GM21825 (cell line): Measurements from ENCODE around the gene ABCC12.
"Not testable (repeated sequence)": the region's sequence is repeated elsewhere in the genome, so short reads cannot be mapped to it uniquely, and the experiment has no call there.

ENCODE experiments used
- ATAC-seq: cut with Tn5 transposase; IDR thresholded peaks from one replicate; pipeline ENCODE4 v1.9.1; 2021; ENCODE audit warnings: mild to moderate bottlenecking, moderate library complexity; ENCODE audit not compliant: unreplicated experiment

ABCC12 gene

DNA sequence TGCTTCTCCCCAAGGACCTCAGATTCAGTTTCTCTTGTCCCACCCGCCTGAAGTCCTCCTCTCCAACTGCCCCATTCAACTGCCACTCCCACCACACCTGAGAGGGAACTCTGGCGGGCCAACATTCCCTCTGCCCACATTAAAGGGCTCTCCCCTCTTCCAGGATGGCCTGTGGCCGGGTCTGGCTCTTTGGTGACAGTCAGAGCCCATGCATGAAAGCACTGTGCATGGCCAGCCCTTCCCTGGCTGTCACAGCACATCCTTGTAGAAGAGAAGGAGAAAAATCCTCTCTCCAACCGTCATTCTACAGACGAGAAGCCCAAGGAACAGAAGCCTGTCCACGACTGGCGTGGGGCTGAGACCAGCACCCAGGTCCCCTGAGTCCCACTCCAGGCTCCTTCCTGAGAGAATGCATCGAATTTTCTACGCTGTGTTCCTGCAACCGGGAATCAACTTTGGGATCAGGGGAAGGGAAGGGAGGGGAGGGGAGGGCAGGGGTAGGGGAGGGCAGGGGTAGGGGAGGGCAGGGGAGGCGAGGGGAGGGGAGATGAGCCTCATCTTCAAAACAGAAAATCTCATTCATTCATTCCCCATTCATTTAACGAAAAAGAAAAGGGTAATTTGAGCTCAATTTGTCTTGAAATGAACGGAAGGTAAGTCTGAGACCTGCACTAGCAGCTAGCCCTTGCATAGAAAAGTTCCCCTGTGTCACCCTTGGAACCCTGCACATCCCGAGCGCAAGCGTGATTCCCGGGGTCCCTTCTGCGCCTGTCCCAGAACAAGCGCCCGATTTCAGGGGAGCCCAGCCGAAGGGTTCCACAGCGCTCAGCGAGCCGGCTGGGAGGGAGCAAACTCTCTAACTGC is at the start of gene ABCC12:
ABCC12 (minus strand) TSS at position 68 of the 864 bp plus-strand sequence. CDS start 9,569 bp downstream, outside the sequence.
- no peak for ATAC-seq

DNA sequence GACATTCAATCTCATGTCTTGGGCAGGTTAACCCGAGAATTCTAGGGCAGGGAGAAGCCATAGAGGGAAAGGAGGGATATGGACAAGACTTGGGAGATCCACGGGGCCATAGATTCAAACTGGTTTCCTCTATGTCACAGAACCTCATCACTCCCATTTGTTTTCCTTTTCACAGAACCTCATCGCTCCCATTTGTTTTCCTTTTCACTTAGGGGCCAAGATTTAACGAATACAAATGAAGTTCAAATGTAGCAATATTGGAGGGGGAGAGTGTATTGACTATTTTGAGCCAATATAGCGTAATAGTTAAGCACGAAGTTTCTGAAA is 49.0 kb upstream of the ABCC12 start:
- no peak for ATAC-seq

DNA sequence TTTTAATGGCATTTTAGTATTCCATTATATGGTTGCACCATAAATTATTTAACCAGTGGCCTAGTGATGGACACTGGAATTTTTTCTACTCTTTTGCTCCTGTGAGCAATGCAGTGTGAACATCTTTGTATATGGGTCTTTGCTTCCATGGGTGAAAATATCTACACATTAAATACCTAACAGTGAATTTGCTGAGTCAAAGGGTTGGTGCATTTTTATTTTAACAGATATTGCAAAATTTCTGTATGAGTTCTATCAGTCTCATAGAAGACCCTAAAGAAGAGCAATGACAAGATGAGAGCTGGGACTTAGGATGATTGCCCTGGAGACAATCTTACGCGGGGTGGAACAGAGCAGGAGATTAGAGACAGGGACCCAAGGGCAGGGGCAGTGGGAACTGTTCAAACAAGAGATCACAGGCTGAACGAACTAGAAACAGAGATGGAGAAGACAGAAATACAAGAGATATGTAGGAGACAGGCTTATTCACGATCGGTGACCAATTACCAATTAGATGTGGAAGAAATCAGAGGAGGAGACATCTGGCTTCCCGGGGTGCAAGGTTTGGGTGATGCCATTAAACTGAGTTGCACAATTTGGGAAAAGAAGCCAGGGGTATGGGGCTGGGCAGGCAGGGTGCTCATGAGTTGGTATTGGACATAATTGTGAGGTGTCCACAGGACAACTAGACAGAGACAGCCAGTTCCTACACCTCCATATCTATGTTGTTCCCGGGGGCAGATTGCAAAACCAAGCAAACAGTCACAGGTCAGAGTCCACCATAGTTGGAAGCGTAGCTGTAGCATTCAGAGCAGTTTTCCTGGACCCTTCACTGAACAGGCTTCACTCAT is 48.4 kb upstream of the ABCC12 start:
- no peak for ATAC-seq

DNA sequence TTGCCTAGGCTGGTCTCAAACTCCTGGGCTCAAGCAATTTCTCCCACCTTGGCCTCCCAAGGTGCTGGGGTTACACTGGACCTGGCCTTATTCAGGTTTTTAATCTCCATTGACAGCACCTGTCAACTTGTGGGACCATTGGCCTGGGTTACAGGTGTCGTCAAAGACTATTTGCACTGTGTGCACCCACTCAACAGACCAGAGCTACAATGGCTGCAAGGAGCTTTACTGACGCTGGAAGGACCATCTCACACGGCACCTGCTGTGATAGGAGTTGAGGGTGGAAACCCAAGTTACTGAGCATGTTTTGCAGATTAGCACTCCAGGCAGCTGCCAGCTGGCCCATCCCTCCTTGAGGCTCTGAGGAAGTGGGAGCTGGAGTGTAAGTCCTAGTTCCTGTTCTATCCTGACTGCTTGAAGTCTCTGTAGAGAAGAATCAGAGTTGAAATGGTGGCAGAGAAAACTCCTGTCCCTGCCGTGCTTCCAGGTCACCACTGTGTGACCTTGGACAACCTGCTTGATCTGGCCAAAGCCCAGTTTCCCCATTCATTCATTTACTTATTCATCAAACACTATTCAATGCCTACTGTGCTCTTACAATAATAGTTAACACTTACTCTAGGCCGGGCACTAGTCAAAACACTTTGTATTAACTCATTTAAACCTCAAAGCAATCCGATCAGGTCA is 45.9 kb upstream of the ABCC12 start:
- no peak for ATAC-seq

DNA sequence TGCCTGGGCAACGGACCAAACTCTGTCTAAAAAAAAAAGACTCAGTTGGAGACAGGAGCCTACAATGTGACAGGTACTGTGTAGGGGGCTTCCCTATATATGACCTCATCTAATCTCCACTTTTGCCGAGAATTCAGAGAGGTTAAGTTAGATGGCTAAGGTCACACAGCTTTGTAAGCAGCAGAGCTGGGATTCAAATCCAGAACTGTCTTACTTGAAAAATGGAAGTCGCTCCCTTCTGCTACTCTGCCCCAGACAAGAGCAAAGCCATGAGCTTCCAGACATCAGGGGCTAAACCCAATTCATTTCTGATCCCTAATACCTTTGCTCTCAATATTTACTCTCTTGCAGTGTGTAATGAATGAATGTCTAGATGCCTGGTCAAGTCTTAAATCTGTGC is 41.5 kb upstream of the ABCC12 start:
- ATAC-seq: no peak

DNA sequence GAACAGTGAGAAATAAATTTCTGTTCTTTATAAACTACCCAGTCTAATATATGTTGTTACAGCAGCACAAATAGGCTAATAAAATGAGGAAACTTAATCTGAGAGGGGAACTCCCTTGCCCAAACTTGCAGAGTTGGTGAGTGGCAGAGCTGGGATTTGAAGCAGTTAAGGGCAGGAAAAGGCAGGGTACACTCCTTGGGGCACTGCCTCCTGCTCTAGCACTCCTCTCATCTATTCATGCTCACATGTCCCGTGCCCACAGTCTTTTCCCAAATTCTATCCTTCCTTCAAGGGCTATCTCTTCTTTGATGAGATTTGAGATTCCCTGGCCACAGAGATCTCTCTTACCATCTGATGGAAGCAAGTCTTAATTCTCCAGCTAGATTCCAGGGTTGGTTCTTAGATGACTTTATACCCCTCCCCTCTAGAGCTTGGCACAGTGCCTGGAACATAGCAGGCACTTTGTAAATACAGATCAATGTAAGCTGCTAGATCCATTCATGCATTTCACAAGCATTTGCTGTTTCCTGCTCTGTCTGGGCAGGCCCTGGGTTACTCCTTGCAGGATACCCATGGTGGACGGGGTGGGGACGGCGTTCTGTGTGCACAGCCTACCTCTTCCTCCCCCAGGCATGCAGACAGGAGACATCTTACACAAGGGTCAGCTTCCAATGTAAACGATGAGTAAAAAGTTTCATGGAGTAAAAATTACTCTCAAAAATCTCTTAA is 39.2 kb upstream of the ABCC12 start:
- ATAC-seq: no peak

DNA sequence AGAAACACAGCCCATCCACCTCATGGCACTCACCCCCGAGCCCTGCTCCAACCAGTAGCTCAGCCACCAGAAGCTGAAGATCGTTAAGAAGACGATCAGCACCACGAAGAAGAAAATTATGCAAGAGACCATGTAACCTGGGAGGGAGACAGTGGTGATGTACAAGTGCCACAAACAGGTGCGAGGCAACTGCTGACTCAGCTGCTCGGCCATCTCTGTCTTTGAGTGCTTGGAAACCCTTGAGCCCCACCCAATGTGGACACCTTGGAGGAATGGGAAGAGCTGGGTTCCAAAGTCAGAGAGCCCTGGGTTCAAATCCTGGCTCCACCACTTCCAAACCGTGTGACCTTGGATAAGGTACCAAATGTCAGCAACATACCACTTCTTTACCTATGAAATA is 38.1 kb upstream of the ABCC12 start:
- ATAC-seq: no peak

DNA sequence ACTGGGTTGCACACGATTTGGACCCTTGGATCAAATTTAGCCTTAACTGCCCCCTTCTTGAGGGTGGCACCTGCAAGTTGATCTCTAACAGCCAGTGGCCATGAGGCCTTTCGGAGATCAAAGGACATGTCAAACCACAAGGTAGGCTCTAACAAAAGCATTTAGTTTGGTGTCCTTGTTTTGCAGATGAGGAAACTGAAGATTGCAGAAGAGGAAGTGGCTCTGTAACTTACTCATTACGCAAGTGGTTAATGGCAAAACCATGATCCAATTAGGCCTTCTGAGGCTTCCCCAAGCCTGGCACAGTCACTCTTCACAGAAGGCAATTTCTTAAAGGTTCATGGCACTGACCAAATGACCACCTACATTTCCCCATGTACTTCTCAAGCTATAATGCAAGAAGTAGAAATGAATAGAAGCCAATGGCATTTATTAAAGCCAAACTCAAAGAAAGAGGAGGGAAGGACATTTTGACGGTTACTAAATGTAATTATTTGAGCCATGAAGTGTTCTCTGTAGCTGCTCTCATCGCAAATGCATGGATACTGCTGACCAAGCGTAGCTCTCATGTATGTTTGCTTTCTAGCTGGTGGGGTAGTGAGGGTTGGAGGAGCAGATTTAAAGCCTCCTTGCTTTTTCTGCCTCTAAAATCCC is 32.8 kb upstream of the ABCC12 start:
- peak; percentile 67 for ATAC-seq

DNA sequence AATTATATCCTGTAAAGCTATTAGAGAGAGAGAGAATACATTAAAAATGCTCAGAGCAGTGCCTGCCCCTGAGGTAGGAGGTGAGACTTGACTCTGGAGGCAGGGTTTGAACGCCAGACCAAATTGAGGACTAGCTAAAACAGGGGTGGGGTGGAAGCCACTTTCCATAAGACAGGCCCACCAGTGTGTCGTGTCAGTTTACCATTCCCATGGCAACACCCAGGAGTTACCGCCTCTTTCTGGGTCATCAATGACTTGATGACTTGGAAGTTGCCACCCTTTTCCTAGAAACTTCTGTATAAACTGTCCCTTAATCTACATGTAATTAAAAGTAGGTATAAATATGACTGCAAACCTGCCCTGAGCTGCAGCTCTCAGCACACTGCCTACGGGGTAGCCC is 32.0 kb upstream of the ABCC12 start:
- ATAC-seq: no peak

DNA sequence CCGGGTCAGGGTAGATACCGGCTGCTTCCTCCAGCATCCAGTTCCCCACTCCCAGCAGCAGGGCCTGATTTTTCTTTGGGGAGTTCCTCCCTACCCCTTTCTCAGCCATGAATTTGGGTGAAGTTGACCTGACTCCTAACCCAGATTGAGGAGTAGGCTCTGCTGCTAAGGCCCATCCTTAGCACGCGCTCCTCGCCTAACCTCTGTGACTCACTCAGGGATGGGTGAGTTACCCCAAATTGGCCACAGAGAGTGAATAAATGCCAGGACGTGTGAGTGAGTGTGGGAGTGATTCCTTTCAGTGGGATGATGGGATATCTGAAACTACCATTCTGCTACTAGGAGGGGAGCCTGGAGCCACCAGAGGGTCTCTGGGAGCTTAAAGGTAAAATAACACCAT is 28.9 kb upstream of the ABCC12 start:
- ATAC-seq: no peak

DNA sequence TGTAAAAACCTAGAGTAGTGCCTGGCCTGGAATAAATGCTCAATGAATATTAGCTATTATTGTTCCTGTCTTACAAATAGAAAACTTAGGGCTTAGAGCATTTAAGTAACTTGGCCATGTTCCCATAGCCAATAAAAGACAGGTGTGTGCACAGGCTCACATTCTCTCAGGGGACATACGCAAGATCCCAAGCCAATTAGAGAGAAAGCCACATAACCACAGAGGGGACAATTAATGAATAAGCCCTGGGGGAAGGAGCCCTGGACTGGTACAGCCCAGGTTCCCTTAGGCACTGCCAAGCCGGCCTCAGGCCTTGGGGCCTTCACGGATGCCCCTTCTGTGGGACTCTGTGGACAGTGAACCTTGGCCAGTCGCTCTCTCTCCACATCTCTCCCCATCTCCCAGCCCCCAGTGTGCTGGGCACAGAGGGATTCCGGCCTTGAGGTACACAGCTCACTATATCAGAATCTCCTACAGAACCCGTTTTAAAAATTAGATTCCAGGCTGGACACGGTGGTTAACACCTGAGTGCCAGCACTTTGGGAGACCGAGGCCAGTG is 27.3 kb upstream of the ABCC12 start:
- no peak for ATAC-seq

DNA sequence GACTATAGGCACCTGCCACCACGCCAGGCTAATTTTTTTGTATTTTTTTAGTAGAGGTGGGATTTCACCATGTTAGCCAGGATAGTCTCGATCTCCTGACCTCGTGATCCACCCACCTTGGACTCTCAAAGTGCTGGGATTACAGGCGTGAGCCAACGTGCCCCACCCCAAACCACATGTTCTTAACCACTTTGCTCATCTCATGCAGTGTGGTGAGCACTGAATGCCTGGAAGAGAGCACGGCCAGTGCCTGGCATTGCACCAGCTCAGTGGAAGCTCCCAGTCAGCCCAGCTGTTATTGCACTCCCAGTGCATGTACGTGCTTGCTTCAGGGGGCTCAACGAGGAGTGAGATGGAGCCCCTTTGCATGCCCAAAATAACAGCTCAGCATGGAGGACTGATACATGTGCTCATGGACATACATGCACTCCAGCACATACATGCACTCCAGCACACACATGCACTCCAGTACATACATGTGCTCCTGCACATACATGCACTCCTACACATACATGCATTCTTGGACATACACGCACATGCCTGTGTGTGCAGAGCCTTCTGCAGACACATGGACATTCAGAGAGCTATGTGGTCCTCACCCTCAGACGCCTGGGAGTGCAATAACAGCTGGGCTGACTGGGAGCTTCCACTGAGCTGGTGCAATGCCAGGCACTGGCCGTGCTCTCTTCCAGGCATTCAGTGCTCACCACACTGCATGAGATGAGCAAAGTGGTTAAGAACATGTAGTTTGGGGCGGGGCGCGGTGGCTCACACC is 26.1 kb upstream of the ABCC12 start:
- not testable (repeated sequence) for ATAC-seq

DNA sequence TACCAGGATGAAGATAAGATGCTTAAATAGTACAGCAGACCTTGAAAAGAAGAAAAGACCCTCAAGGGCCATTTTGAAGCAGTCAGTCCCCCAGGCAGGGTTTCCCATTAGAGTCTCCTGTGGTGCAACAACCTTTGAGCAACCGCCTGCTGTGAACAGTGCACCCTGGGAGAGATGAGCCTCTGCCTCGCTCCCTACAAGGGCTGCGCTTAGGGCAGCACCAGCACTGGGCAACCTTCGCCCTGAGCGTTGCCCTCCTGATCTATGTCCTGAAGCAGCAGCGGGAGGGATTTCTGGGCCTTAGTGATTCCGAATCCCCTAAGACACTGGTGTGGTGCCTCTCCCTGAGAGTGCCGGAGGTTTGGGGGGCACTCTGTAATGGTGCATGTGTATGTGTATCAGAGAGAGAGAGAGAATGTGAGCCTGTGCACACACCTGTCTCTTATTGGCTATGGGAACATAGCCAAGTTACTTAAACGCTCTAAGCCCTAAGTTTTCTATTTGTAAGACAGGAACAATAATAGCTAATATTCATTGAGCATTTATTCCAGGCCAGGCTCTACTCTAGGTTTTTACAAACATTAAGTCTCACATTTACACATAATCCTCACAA is 25.2 kb upstream of the ABCC12 start:
- no peak for ATAC-seq

DNA sequence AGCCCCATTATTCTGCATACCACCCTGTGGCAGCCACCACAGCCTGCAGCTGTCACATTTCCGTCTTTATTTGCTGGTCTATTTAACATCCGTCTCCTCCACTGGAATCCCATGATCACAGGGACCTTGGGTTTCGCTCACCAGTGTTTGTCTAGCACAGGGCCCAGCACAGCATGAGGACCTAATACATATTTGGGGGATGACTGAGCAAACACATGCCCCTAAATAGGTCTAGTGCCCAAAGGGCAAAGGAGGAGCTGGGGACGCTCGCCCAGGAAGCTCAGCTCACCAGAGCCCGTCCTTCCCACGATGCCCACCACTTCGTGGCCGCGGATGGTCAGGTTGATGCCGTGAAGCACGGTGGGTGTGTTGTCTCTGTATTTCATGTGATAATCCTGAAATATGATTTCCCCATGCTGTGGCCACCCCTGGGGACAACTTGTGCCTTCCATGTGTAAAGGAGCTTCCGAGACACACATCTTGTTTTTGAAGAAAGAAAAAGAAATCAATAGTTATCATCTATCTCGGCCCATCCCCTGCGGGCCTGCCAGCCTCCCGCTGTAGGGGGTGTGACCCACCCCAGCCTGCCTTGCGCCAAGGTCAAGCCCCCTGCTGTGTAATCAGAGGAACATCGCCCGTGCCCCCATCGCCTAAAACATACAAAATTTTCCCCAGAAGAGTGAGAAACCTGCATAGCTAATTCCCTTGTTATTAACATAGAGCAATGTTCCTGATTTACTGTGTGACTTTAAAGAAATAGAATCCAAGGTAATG is 21.0 kb upstream of the ABCC12 start:
- ATAC-seq: no peak

DNA sequence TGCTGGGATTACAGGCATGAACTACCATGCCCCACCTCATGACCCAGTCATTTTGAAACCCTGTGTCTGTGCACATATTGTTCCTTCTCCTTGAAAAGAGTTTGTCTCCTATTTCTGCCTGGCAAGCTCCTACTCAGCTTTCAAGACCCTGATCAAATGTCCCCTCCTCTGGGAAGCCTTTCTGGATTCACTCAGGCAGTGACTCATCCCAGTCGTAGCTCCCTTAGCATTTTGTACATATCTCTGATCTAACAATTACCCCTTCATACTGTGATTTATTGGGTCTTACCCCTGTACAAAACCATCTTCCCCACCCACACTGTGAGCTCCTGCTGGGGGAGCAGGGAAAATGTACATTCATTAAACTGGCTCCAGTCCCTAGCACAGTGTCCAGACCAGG is 18.1 kb upstream of the ABCC12 start:
- ATAC-seq: no peak

DNA sequence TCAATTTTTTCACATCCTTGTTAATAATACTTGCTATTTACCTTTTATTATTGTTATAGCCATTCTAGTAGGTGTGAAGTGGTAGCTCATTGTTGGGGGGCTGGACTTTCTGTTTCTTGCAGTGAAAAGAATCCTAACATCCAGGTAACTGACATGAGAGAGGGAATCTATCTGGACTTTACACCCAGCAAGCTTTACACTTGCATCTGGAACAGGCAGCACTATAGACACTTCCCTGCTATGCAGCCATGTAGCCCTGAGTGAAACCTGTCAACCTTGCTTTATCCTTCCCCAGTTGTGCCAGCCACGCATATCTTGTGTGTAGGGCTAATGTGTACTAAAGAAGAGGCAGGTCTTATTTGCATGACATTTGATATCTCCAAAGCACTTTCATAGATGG is 16.9 kb upstream of the ABCC12 start:
- ATAC-seq: no peak

DNA sequence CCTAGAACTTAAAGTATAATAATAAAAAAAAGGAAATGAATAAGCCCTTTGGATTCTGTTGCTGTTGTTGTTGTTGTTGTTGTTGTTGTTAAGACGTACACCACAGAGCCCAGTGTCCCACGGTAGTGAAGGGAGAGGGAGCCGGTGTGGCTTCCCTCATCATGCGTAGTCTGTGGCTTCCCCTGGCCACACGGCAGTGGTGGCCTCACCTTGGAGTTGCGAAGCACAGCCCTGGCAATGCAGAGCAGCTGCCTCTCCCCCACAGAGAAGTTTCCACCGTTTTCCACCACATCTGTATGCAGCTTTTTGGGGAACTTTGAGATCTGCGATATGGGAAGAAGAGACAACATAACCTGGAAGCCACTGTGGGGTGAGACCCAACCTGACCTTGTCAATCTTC is 14.1 kb upstream of the ABCC12 start:
- ATAC-seq: no peak

DNA sequence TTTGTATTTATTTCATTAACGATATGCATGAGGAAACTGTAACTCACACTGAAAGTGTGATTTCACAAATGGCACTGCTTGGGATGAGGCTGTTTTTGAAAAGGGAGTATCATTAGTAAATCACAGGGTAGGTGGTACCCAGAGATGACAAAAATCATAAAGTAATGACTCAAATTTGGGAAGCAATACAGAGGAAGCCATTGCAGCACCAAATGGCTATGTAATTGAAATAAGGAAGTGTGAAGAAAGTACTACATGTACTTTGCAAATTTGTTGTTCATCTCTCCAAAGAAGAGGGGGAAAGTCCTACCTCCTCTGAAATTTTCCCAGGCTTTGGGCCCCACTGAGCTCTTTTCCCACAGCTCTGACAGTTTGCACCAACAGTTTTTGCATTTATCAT is 12.3 kb upstream of the ABCC12 start:
- ATAC-seq: no peak
